CD14-positive monocyte (primary cell): ENCODE measurements around the gene DLGAP3. TPM values are rescaled to one million over a fixed set of nuclear protein-coding genes. Genes with fewer than 3 reads are reported as not detected.

Source experiments
- DNase-seq, 3 donors: peaks; one replicate each; pipeline ENCODE4 v3.0.0-alpha.2; 2011 to 2022
- H2AFZ ChIP-seq: 2 replicates; pipeline ENCODE4 v1.6.0; 2012; ENCODE audit warnings: mild to moderate bottlenecking, low read depth, low read length, inconsistent platforms; ENCODE audit not compliant: insufficient read depth, poor library complexity, severe bottlenecking
- H3K27ac ChIP-seq, 2 donors: 1 replicate in 1 of 2; 2 replicates in 1 of 2; pipeline ENCODE4 v1.5.1; 2012 to 2013; ENCODE audit warnings: low read length in 2 of 2, control low read depth in 1 of 2, inconsistent platforms in 1 of 2, low read depth in 1 of 2, mild to moderate bottlenecking in 1 of 2
- H3K27me3 ChIP-seq, 2 donors: one replicate each; pipeline versions ENCODE4 v1.6.0 to v1.6.1; 2011 to 2013; ENCODE audit warnings: low read length in 2 of 2; ENCODE audit not compliant: control insufficient read depth in 2 of 2, insufficient read depth in 2 of 2
- H3K36me3 ChIP-seq, 2 donors: replicated peaks in 1 of 2; 1 replicate in 1 of 2; 2 replicates in 1 of 2; pipeline versions ENCODE4 v1.5.1 to v1.6.1; 2012 to 2013; ENCODE audit warnings: low read length in 2 of 2, control low read depth in 1 of 2, inconsistent platforms in 1 of 2, mild to moderate bottlenecking in 1 of 2; ENCODE audit not compliant: insufficient read depth in 2 of 2, control insufficient read depth in 1 of 2
- H3K4me1 ChIP-seq, 2 donors: 1 replicate in 1 of 2; 2 replicates in 1 of 2; pipeline versions ENCODE4 v1.5.1 to v1.6.1; 2012 to 2013; ENCODE audit warnings: low read length in 2 of 2, control low read depth in 1 of 2, inconsistent platforms in 1 of 2, mild to moderate bottlenecking in 1 of 2, moderate library complexity in 1 of 2; ENCODE audit not compliant: insufficient read depth in 2 of 2, control insufficient read depth in 1 of 2
- H3K4me2 ChIP-seq: replicated peaks from 2 replicates; pipeline ENCODE3; 2012; ENCODE audit warnings: low read length, moderate library complexity, mild to moderate bottlenecking; ENCODE audit not compliant: poor library complexity, severe bottlenecking; ENCODE audit errors: extremely low read depth
- H3K4me3 ChIP-seq, 3 experiments: fragments of 200-600 bp in 1 of 3; sonication (generic) in 1 of 3; replicated peaks in 1 of 3; 1 replicate in 2 of 3; 2 replicates in 1 of 3; pipeline ENCODE4 v1.5.1; 2011 to 2013; ENCODE audit warnings: low read length in 3 of 3, mild to moderate bottlenecking in 3 of 3, control low read depth in 2 of 3, low read depth in 2 of 3, inconsistent platforms in 1 of 3, moderate library complexity in 1 of 3
- H3K79me2 ChIP-seq: 2 replicates; pipeline ENCODE4 v1.6.0; 2012; ENCODE audit warnings: mild to moderate bottlenecking, control low read depth, inconsistent platforms, low read length, moderate library complexity; ENCODE audit not compliant: insufficient read depth
- H3K9ac ChIP-seq: 2 replicates; pipeline ENCODE4 v1.6.0; 2017; ENCODE audit warnings: low read length, mild to moderate bottlenecking; ENCODE audit not compliant: insufficient read depth, poor library complexity, severe bottlenecking
- H3K9me3 ChIP-seq, 2 donors: replicated peaks in 1 of 2; 1 replicate in 1 of 2; 2 replicates in 1 of 2; pipeline versions ENCODE4 v1.5.1 to v1.6.1; 2012 to 2013; ENCODE audit warnings: low read length in 2 of 2, control low read depth in 1 of 2; ENCODE audit not compliant: control insufficient read depth in 1 of 2, insufficient read depth in 1 of 2
- H4K20me1 ChIP-seq: 2 replicates; pipeline ENCODE4 v1.6.0; 2012; ENCODE audit warnings: mild to moderate bottlenecking, low read length, control low read depth, moderate library complexity; ENCODE audit not compliant: insufficient read depth
- H3K27ac Mint-ChIP-seq, 7 donors: one replicate each; pipeline ENCODE4 v1.8.0; 2020; ENCODE audit warnings: mild to moderate bottlenecking in 7 of 7, mixed read lengths in 7 of 7, moderate library complexity in 6 of 7, inconsistent platforms in 2 of 7
- H3K27me3 Mint-ChIP-seq, 3 donors: one replicate each; pipeline ENCODE4 v1.8.0; 2021 to 2022; ENCODE audit warnings: low read depth in 3 of 3, mild to moderate bottlenecking in 3 of 3, mixed read lengths in 3 of 3, moderate library complexity in 3 of 3, inconsistent platforms in 1 of 3
- H3K36me3 Mint-ChIP-seq, 2 donors: one replicate each; pipeline ENCODE4 v1.8.0; 2020; ENCODE audit warnings: mixed read lengths in 2 of 2, inconsistent platforms in 1 of 2, mild to moderate bottlenecking in 1 of 2
- H3K4me1 Mint-ChIP-seq: one replicate; pipeline ENCODE4 v1.8.0; 2020; ENCODE audit warnings: mild to moderate bottlenecking, mixed read lengths
- H3K4me3 Mint-ChIP-seq, 2 donors: one replicate each; pipeline ENCODE4 v1.8.0; 2020; ENCODE audit warnings: mild to moderate bottlenecking in 2 of 2, mixed read lengths in 2 of 2, moderate library complexity in 1 of 2
- H3K9me3 Mint-ChIP-seq, 7 donors: one replicate each; pipeline ENCODE4 v1.8.0; 2020 to 2022; ENCODE audit warnings: mixed read lengths in 7 of 7, mild to moderate bottlenecking in 6 of 7, moderate library complexity in 6 of 7, inconsistent platforms in 2 of 7
- WGBS: methylation state at CpG from one replicate; pipeline ENCODE4 v1.1.5; 2013; ENCODE audit warnings: missing lambda C conversion rate; ENCODE audit not compliant: insufficient coverage; 5-methylcytosine and 5-hydroxymethylcytosine counted together
- intact Hi-C, 2 donors: fragments of 100-400 bp; cut with micrococcal nuclease; formaldehyde crosslinking; loops; one replicate each; pipeline versions ENCODE4 v1.15.0 to v1.15.1; 2023
- polyA plus RNA-seq, 3 donors: library from polyadenylated mRNA; depleted of rRNA in 1 of 3; unstranded in 2 of 3; stranded (reverse) in 1 of 3; fragments of 300-500 nt in 2 of 3; fragments of >200 nt in 1 of 3; fragmentation: Illumina TruSeq in 2 of 3; gene quantifications; 1 replicate in 2 of 3; 2 replicates in 1 of 3; pipeline ENCODE4 v1.2.3, GENCODE V29; 2012 to 2021
- TF ChIP-seq, protein P1 (sequence below): fragments of 200-600 bp; IDR thresholded peaks from one replicate; pipeline ENCODE4 v1.8.0; 2022; ENCODE audit warnings: antibody characterized with exemption, mild to moderate bottlenecking

Gene DLGAP3
- polyA plus RNA-seq, 3 donors: 0.10 to 0.56 (median 0.16) TPM

DNA sequence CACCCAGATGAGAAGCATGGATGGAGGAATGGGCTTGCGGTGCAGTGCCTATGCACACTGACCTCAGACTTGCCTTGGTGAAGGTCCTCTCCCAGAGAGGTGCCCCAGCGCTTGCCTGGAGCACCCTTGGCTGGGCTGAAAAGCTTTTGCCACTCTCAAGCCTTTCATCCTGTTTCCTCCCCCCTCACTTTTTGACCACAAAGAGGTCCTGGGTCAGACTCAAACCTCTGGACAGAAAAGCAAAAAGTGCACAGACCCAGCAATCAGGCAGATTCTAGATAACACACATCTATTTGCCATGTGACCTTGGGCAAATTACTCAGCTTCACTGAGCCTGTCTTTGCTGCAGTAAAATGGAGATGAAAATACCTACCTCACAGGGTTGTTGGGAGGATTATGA lies 48.4 kb upstream of the DLGAP3 start:
- no peaks in the 10 kb centered on the region for H3K27me3 ChIP-seq
- no peaks in the 10 kb centered on the region for H3K4me1 ChIP-seq
- Mint-ChIP-seq H3K4me1 (peaks cover 6% of the 10 kb centered on the region), H3K27me3 (peaks cover 0 to 1% (median 1%) of the 10 kb centered on the region in 3 donors), H3K9me3 (peaks cover 0 to 2% (median 0%) of the 10 kb centered on the region in 7 donors), H3K27ac (no peak overlapping the region), H3K4me3 (no peak overlapping the region), H3K36me3 (peaks cover 6 to 30% of the 10 kb centered on the region in 2 donors)
- no peak overlapping the region for H3K9ac ChIP-seq
- no peaks in the 10 kb centered on the region for H4K20me1 ChIP-seq
- intact Hi-C loops: no loop called here
- H3K9me3 ChIP-seq: no peaks in the 10 kb centered on the region
- H3K4me2 ChIP-seq: no peak overlapping the region
- TF ChIP-seq, protein P1, sequence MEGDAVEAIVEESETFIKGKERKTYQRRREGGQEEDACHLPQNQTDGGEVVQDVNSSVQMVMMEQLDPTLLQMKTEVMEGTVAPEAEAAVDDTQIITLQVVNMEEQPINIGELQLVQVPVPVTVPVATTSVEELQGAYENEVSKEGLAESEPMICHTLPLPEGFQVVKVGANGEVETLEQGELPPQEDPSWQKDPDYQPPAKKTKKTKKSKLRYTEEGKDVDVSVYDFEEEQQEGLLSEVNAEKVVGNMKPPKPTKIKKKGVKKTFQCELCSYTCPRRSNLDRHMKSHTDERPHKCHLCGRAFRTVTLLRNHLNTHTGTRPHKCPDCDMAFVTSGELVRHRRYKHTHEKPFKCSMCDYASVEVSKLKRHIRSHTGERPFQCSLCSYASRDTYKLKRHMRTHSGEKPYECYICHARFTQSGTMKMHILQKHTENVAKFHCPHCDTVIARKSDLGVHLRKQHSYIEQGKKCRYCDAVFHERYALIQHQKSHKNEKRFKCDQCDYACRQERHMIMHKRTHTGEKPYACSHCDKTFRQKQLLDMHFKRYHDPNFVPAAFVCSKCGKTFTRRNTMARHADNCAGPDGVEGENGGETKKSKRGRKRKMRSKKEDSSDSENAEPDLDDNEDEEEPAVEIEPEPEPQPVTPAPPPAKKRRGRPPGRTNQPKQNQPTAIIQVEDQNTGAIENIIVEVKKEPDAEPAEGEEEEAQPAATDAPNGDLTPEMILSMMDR: no peak
- peaks cover 4 to 17% of the 10 kb centered on the region in 2 donors for H3K36me3 ChIP-seq
- DNase-seq: no peak
- WGBS: 100% methylated on average over 1 of the region's 2 CpGs
- no peaks in the 10 kb centered on the region for H3K79me2 ChIP-seq
- H3K4me3 ChIP-seq: no peak overlapping the region
- no peak overlapping the region for H2AFZ ChIP-seq
- H3K27ac ChIP-seq: no peak overlapping the region

DNA sequence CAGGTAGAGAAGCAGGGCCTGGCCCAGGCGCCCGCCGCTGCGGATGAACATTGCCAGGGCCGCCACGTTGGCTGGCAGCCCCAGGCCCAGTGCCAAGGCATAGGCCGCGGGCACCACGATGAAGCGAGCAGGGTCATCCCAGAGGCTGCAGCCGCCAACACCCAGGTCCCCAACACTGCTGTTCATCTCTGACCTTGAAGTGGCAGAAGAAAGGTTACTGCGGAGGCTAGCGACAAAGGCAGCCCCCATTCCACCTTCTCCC lies 47.7 kb upstream of the DLGAP3 start:
- Mint-ChIP-seq H3K9me3 (peaks cover 0 to 2% (median 0%) of the 10 kb centered on the region in 7 donors), H3K4me1 (peaks cover 2% of the 10 kb centered on the region), H3K36me3 (peaks cover 6 to 26% of the 10 kb centered on the region in 2 donors), H3K27ac (no peak overlapping the region), H3K27me3 (peaks cover 1 to 5% (median 2%) of the 10 kb centered on the region in 3 donors), H3K4me3 (no peak overlapping the region)
- WGBS: 99% methylated on average over 10 of the region's 13 CpGs
- H3K27me3 ChIP-seq: no peaks in the 10 kb centered on the region
- H3K36me3 ChIP-seq: peaks cover 4 to 16% of the 10 kb centered on the region in 2 donors
- H3K27ac ChIP-seq: no peak overlapping the region
- H3K9me3 ChIP-seq: no peaks in the 10 kb centered on the region
- H3K4me3 ChIP-seq: no peak overlapping the region
- no peaks in the 10 kb centered on the region for H3K79me2 ChIP-seq
- H2AFZ ChIP-seq: no peak overlapping the region
- H3K9ac ChIP-seq: no peak overlapping the region
- no peaks in the 10 kb centered on the region for H4K20me1 ChIP-seq
- intact Hi-C loops: no loop called here
- no peak overlapping the region for H3K4me2 ChIP-seq
- TF ChIP-seq, protein P1: no peak
- DNase-seq: no peak
- no peaks in the 10 kb centered on the region for H3K4me1 ChIP-seq
